Upper lobe of left lung (tissue), 4 donors: Measurements from ENCODE around the gene EMX2.

Experiments
- POLR2AphosphoS5 ChIP-seq, 2 donors: sonication (generic); formaldehyde crosslinking; IDR thresholded peaks; one replicate each; pipeline ENCODE4 v1.5.1; 2017; ENCODE audit warnings: antibody characterized with exemption in 2 of 2
- TF ChIP-seq, protein P1 (sequence below), 6 experiments: fragments of 450-650 bp in 4 of 6; fragments of 200-600 bp in 2 of 6; sonication (generic) in 2 of 6; IDR thresholded peaks; one replicate each; pipeline ENCODE4 v1.5.1; 2016 to 2019; ENCODE audit warnings: antibody characterized with exemption in 6 of 6

GRCh38 chr10:117540640-117541404 lies 1.7 kb upstream of the EMX2 start:
- TF ChIP-seq, protein P1, sequence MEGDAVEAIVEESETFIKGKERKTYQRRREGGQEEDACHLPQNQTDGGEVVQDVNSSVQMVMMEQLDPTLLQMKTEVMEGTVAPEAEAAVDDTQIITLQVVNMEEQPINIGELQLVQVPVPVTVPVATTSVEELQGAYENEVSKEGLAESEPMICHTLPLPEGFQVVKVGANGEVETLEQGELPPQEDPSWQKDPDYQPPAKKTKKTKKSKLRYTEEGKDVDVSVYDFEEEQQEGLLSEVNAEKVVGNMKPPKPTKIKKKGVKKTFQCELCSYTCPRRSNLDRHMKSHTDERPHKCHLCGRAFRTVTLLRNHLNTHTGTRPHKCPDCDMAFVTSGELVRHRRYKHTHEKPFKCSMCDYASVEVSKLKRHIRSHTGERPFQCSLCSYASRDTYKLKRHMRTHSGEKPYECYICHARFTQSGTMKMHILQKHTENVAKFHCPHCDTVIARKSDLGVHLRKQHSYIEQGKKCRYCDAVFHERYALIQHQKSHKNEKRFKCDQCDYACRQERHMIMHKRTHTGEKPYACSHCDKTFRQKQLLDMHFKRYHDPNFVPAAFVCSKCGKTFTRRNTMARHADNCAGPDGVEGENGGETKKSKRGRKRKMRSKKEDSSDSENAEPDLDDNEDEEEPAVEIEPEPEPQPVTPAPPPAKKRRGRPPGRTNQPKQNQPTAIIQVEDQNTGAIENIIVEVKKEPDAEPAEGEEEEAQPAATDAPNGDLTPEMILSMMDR (IDR thresholded peaks at IDR 0.05): no peak
- no peak for TF ChIP-seq POLR2AphosphoS5 (IDR thresholded peaks at IDR 0.05)
